Parathyroid adenoma (tissue), 2 donors: Measurements from ENCODE around the gene TAF4.

Source experiments
- H2AFZ ChIP-seq: fragments of 300-600 bp; sonication (generic); one replicate; pipeline ENCODE4 v1.7.0; 2017; ENCODE audit warnings: antibody characterized with exemption, mild to moderate bottlenecking
- H3K27ac ChIP-seq: fragments of 300-600 bp; sonication (generic); one replicate; pipeline ENCODE4 v1.7.0; 2017
- H3K27me3 ChIP-seq: fragments of 300-600 bp; sonication (generic); one replicate; pipeline ENCODE4 v1.7.0; 2017; ENCODE audit warnings: low read length; ENCODE audit not compliant: control insufficient read depth, insufficient read depth
- H3K36me3 ChIP-seq: fragments of 300-600 bp; sonication (generic); one replicate; pipeline ENCODE4 v1.7.0; 2017; ENCODE audit warnings: low read length; ENCODE audit not compliant: control insufficient read depth, insufficient read depth
- H3K4me1 ChIP-seq: fragments of 300-600 bp; sonication (generic); one replicate; pipeline ENCODE4 v1.7.0; 2017; ENCODE audit warnings: control low read depth
- H3K4me2 ChIP-seq: fragments of 300-600 bp; sonication (generic); one replicate; pipeline ENCODE4 v1.7.0; 2017; ENCODE audit warnings: low read length
- H3K4me3 ChIP-seq: fragments of 300-600 bp; sonication (generic); one replicate; pipeline ENCODE4 v1.7.0; 2017; ENCODE audit warnings: low read depth, low read length
- H3K79me2 ChIP-seq: fragments of 300-600 bp; sonication (generic); one replicate; pipeline ENCODE4 v1.7.0; 2017; ENCODE audit warnings: control low read depth
- H3K9ac ChIP-seq: fragments of 300-600 bp; sonication (generic); one replicate; pipeline ENCODE4 v1.7.0; 2017; ENCODE audit warnings: mild to moderate bottlenecking
- H3K9me3 ChIP-seq: fragments of 300-600 bp; sonication (generic); one replicate; pipeline ENCODE4 v1.7.0; 2017; ENCODE audit warnings: low read length; ENCODE audit not compliant: control insufficient read depth
- TF ChIP-seq, protein P1 (sequence below): fragments of 300-600 bp; sonication (generic); IDR thresholded peaks from one replicate; pipeline ENCODE4 v1.7.0; 2017; ENCODE audit warnings: antibody characterized with exemption, mild to moderate bottlenecking
- donor health status: primary hyperparathyroidism.

TAF4 gene

DNA sequence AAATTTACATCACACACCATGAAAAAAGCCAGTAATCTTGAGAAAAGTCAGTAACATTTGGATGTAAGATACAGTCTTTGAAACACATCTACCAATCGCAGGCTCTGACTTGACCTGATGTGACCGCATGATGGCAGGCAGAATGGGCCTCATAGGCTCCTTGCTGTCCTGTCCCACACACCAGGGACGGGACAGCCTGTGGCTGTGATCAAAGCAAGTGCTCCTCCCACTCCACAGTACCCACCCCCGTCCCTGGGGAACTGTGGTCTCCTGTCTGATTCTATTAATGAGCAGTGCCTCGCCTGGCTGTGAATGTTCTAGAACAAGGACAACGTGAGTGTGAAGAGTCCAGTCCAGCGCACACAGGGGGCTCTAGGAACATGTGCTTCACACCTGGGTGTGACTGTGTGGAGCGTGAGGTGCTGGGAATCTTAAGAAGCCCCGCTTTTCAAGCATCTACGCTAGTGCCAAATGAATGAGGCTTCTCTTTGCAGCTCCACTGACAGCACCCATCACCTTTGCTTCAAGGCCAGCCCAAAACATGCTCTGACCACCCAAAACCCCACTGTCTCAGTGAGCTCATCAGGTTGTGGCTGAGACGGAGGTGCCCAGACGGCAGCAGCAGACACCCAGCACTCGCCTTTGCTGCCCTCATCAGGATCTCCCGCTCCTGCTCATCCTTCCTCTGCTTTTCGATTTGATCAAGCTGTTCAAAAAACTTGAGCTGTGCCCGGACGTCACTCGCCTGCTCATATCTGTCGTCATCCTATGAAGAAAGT lies 67.1 kb downstream of the TAF4 start:
- H3K4me1 ChIP-seq, result no peaks in the 10 kb centered on the region
- no peaks in the 10 kb centered on the region for H3K36me3 ChIP-seq
- TF ChIP-seq, protein P1, sequence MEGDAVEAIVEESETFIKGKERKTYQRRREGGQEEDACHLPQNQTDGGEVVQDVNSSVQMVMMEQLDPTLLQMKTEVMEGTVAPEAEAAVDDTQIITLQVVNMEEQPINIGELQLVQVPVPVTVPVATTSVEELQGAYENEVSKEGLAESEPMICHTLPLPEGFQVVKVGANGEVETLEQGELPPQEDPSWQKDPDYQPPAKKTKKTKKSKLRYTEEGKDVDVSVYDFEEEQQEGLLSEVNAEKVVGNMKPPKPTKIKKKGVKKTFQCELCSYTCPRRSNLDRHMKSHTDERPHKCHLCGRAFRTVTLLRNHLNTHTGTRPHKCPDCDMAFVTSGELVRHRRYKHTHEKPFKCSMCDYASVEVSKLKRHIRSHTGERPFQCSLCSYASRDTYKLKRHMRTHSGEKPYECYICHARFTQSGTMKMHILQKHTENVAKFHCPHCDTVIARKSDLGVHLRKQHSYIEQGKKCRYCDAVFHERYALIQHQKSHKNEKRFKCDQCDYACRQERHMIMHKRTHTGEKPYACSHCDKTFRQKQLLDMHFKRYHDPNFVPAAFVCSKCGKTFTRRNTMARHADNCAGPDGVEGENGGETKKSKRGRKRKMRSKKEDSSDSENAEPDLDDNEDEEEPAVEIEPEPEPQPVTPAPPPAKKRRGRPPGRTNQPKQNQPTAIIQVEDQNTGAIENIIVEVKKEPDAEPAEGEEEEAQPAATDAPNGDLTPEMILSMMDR, result no peak
- H3K4me2 ChIP-seq, result no peak overlapping the region
- no peak overlapping the region for H3K27ac ChIP-seq
- H3K79me2 ChIP-seq, result peaks cover 2% of the 10 kb centered on the region
- no peak overlapping the region for H3K9ac ChIP-seq
- H3K9me3 ChIP-seq, result no peaks in the 10 kb centered on the region
- H3K4me3 ChIP-seq, result no peak overlapping the region
- no peaks in the 10 kb centered on the region for H3K27me3 ChIP-seq
- H2AFZ ChIP-seq, result no peak overlapping the region

DNA sequence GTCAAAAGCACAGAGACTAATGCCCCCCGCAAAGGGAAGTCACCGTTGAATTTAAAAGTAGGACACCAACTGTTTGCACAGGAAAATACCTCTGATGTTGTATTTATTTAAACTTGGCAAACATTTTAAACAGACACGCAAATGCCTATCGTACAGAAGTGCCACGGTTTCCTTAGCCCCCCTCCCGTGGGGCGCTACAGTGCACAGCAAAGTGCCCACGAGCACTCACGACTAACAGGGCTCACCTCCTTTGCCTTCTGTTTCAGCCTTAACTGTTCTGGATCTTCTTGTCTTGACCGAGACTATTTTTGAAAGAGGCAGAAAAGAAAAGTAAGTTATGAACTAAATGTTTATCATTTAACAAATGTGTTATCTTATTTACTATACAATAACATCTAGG lies 67.8 kb downstream of the TAF4 start:
- H3K27ac ChIP-seq, result no peak overlapping the region
- no peak overlapping the region for H3K4me2 ChIP-seq
- no peak overlapping the region for H2AFZ ChIP-seq
- TF ChIP-seq, protein P1, result no peak
- H3K27me3 ChIP-seq, result no peaks in the 10 kb centered on the region
- no peak overlapping the region for H3K9ac ChIP-seq
- no peaks in the 10 kb centered on the region for H3K9me3 ChIP-seq
- no peaks in the 10 kb centered on the region for H3K36me3 ChIP-seq
- H3K79me2 ChIP-seq, result peaks cover 2% of the 10 kb centered on the region
- H3K4me3 ChIP-seq, result no peak overlapping the region
- H3K4me1 ChIP-seq, result no peaks in the 10 kb centered on the region

DNA sequence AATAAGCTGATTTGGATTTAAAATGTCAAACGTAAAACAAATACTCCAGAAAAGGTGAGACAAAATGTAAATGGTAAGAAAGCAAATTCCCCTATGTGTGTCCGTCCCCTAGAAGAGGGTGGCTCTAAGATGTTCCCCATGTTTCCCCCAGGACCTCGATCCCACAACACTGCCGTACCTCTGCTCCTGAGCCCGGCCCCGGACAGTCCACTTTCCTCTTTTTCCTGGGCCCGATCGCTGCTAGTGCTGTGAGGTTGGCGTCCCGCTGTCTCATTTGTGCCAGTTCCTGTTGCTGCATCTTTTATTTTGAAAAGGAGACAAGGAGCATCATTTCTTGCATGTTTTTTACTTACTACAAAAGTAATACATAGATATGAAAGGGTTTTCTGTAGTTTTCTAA lies 68.3 kb downstream of the TAF4 start:
- no peak overlapping the region for H2AFZ ChIP-seq
- H3K79me2 ChIP-seq, result peaks cover 2% of the 10 kb centered on the region
- no peaks in the 10 kb centered on the region for H3K9me3 ChIP-seq
- H3K4me3 ChIP-seq, result no peak overlapping the region
- no peak overlapping the region for H3K4me2 ChIP-seq
- no peak overlapping the region for H3K27ac ChIP-seq
- H3K4me1 ChIP-seq, result no peaks in the 10 kb centered on the region
- H3K9ac ChIP-seq, result no peak overlapping the region
- H3K36me3 ChIP-seq, result no peaks in the 10 kb centered on the region
- TF ChIP-seq, protein P1, result no peak
- H3K27me3 ChIP-seq, result no peaks in the 10 kb centered on the region

DNA sequence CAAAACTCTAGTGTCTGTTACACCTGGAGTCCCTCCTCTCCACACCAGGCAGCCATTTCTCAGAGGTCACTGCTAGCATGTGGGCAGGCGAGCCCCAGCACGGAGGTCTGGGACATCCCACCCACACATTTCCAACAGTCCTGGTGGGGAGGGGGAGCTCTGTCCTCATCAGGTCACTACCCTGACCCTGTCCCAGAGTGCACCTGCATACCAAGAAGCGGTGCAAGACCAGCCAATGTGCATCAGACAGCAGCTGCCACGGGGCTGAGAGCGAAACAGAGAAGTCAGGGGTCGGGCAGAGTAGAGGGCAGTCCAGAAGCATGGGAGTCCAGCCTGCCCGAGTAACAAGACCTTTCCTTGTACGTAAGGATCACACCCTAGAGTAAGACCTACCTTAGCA lies 71.1 kb downstream of the TAF4 start:
- no peak overlapping the region for H3K9ac ChIP-seq
- TF ChIP-seq, protein P1, result no peak
- H3K36me3 ChIP-seq, result no peaks in the 10 kb centered on the region
- no peak overlapping the region for H3K4me3 ChIP-seq
- H3K9me3 ChIP-seq, result no peaks in the 10 kb centered on the region
- no peaks in the 10 kb centered on the region for H3K27me3 ChIP-seq
- no peak overlapping the region for H2AFZ ChIP-seq
- H3K4me1 ChIP-seq, result no peaks in the 10 kb centered on the region
- peaks cover 2% of the 10 kb centered on the region for H3K79me2 ChIP-seq
- H3K4me2 ChIP-seq, result no peak overlapping the region
- no peak overlapping the region for H3K27ac ChIP-seq

DNA sequence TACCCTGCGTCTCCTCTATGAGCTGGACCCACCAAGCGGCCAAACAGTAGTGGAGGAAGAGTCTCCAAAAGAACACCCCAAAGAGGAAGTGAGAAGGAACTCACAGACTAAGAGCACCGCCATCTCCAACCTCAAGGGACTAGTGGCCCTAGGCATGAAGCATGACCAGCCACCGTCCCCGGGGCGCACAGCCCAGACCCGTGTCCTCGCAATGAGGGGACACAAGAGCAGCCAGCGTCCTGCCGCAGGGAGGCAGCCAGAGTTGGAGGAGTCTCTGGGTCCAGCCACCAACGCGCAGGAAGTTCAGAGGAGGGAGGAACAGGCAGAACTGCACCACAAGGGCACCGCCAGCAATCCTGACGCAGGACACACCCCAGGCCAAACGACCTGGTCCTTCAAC lies 72.6 kb downstream of the TAF4 start:
- Histone ChIP-seq H3K27ac (no peak overlapping the region), H2AFZ (no peak overlapping the region), H3K4me1 (no peaks in the 10 kb centered on the region), H3K4me2 (no peak overlapping the region), H3K9me3 (no peaks in the 10 kb centered on the region), H3K27me3 (no peaks in the 10 kb centered on the region), H3K36me3 (no peaks in the 10 kb centered on the region), H3K79me2 (peaks cover 2% of the 10 kb centered on the region), H3K9ac (no peak overlapping the region), H3K4me3 (no peak overlapping the region)
- TF ChIP-seq, protein P1, result no peak
